ENCODE data around the gene MAGI2. TPM values are rescaled to one million over a fixed set of nuclear protein-coding genes. Genes with fewer than 3 reads are reported as not detected.

The MAGI2 gene
- total RNA-seq, 1 experiment from 2014 or later: 14.3 TPM

- Histone ChIP-seq H3K18ac (ENCODE audit: insufficient read length, low read depth, low read length) (no peak overlapping the region), H2AFZ (ENCODE audit: low read length) (no peak overlapping the region), H2BK5ac (ENCODE audit: insufficient read length, low read length) (no peak overlapping the region), H3K9me3 (ENCODE audit: control insufficient read depth, low read depth, low read length) (no peaks in the 10 kb centered on the region), H4K8ac (replicated peaks; ENCODE audit: insufficient read length, low read depth, low read length) (no peak overlapping the region), H3K27me3 (ENCODE audit: insufficient read depth, low read length) (no peaks in the 10 kb centered on the region), H3K56ac (ENCODE audit: insufficient read length, low read depth, low read length) (no peak overlapping the region), H3K79me2 (ENCODE audit: insufficient read depth, low read length) (no peaks in the 10 kb centered on the region), H2BK20ac (ENCODE audit: low read depth, low read length, poor library complexity, severe bottlenecking) (no peak overlapping the region), H3K79me1 (ENCODE audit: insufficient read depth, low read depth, low read length, poor library complexity, severe bottlenecking) (no peaks in the 10 kb centered on the region), H4K91ac (ENCODE audit: insufficient read length, low read depth, low read length) (no peak overlapping the region), H3K4ac (ENCODE audit: low read depth, low read length) (no peak overlapping the region), H3K9ac (ENCODE audit: extremely low read depth, insufficient read length, low read length) (no peak overlapping the region), H3K4me1 (ENCODE audit: insufficient read depth, low read length) (no peaks in the 10 kb centered on the region), H2BK120ac (ENCODE audit: low read depth, low read length, poor library complexity, severe bottlenecking) (no peak overlapping the region), H3K27ac (ENCODE audit: insufficient read length, low read depth, low read length) (no peak overlapping the region), H3K14ac (ENCODE audit: insufficient read depth, low read length) (no peak overlapping the region), H3K23ac (ENCODE audit: insufficient read length, low read depth, low read length) (no peak overlapping the region), H2AK5ac (ENCODE audit: insufficient read length, low read length) (no peak overlapping the region), H2BK15ac (ENCODE audit: low read depth, low read length) (no peak overlapping the region), H2BK12ac (ENCODE audit: insufficient read length, low read depth, low read length) (no peak overlapping the region), H4K5ac (ENCODE audit: insufficient read length, low read depth, low read length) (no peak overlapping the region), H3K23me2 (ENCODE audit: insufficient read length, low read depth, low read length, poor library complexity, severe bottlenecking) (no peaks in the 10 kb centered on the region), H3T11ph (ENCODE audit: low read length) (no peak overlapping the region), H3K4me2 (ENCODE audit: insufficient read depth, insufficient read length, low read length) (no peak overlapping the region), H4K20me1 (ENCODE audit: control insufficient read depth, insufficient read depth, insufficient read length) (no peaks in the 10 kb centered on the region)
- H3K27me3 Mint-ChIP-seq (ENCODE audit: low read depth): no peaks in the 10 kb centered on the region
- no CpG with 5 or more reads among the region's 4 CpGs for WGBS (ENCODE audit: extremely low coverage, insufficient read length, low lambda C conversion rate)
- no peaks in the 10 kb centered on the region for H3K9me3 Mint-ChIP-seq
- no peak overlapping the region for H3K27ac Mint-ChIP-seq
- H3K4me1 Mint-ChIP-seq: peaks cover 4 to 6% of the 10 kb centered on the region in 2 experiments
- TF ChIP-seq CTCF (conservative IDR thresholded peaks at IDR 0.05): peak; percentile 77
- no peak overlapping the region for H3K4me3 Mint-ChIP-seq
- DNase-seq: no peak
- H3K36me3 Mint-ChIP-seq (ENCODE audit: insufficient read depth in 1 of 3, low read depth in 3 of 3): no peaks in the 10 kb centered on the region
These were observed 181.3 kb downstream of the MAGI2 start for GRCh38 chr7:79272066-79272669.
